ENCODE data around the gene RNF145. TPM values are rescaled to one million over a fixed set of nuclear protein-coding genes. Genes with fewer than 3 reads are reported as not detected.

Gene RNF145
- polyA plus RNA-seq, 3 donors, result 9.1 to 23.6 (median 11.5) TPM

DNA sequence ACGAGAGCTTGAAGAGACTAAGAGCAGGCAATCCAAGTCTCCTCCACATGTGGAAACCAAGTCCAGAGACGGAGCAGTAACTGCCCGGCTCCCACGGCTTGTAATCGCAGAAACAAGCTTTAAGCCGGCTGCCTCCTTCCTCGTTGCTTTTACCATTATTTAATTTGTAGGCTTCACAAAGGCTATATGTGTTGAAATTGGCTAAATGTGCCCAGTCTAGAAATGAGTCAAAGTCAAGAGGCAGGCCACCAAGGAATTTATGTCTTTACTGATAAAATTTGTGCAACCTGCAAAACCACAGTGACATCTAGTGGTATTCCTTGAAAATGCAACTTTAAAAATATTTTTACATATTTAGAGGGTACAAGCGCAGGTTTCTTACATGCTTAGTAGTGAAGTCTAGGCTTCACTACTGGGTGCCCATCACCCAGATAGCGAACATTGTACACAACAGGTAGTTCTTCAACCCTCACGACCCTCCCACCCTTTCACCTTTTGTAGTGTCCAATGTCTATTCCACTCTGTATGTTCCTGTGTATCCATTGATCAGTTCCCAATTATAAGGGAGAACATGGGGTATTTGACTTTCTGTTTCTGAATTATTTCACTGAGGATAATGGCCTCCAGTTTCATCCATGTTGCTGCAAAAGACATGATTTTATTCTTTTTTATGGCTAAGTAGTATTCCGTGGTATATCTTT lies 76.2 kb downstream of the RNF145 start:
- TF ChIP-seq CTCF (IDR thresholded peaks at IDR 0.05), result peak; percentile 89
- no peaks in the 10 kb centered on the region for H3K4me1 ChIP-seq (ENCODE audit: control insufficient read depth in 1 of 2, insufficient read depth in 2 of 2, low read length in 2 of 2)
- no peaks in the 10 kb centered on the region for H3K79me2 ChIP-seq (ENCODE audit: insufficient read depth, low read length)
- no peaks in the 10 kb centered on the region for H3K36me3 ChIP-seq (replicated peaks in 1 of 2; ENCODE audit: control insufficient read depth in 1 of 2, insufficient read depth in 2 of 2, low read length in 2 of 2)
- intact Hi-C loops (cut with micrococcal nuclease), result loop anchor here (5.0 to 10.0 kb wide), 3 partner anchors 958 to 1368 kb away; no protein-coding TSS in a partner anchor
- no peaks in the 10 kb centered on the region for H3K27me3 ChIP-seq (ENCODE audit: control insufficient read depth in 2 of 2, insufficient read depth in 2 of 2, low read length in 2 of 2)
- Mint-ChIP-seq H3K27me3 (ENCODE audit: low read depth in 3 of 3) (peaks cover under 1 to 6% (median 3%) of the 10 kb centered on the region in 3 donors), H3K27ac (no peak overlapping the region), H3K36me3 (no peaks in the 10 kb centered on the region), H3K4me1 (no peaks in the 10 kb centered on the region), H3K9me3 (no peaks in the 10 kb centered on the region), H3K4me3 (no peak overlapping the region)
- H2AFZ ChIP-seq (ENCODE audit: insufficient read depth, low read depth, low read length, poor library complexity, severe bottlenecking), result no peak overlapping the region
- no peaks in the 10 kb centered on the region for H3K9me3 ChIP-seq (replicated peaks in 1 of 2; ENCODE audit: control insufficient read depth in 1 of 2, insufficient read depth in 1 of 2, low read length in 2 of 2)
- H3K27ac ChIP-seq (ENCODE audit: low read depth in 1 of 2, low read length in 2 of 2), result no peak overlapping the region
- no peak overlapping the region for H3K9ac ChIP-seq (ENCODE audit: insufficient read depth, low read length, poor library complexity, severe bottlenecking)
- H3K4me2 ChIP-seq (replicated peaks; ENCODE audit: extremely low read depth, low read length, poor library complexity, severe bottlenecking), result no peak overlapping the region
- H4K20me1 ChIP-seq (ENCODE audit: insufficient read depth, low read length), result no peaks in the 10 kb centered on the region
- DNase-seq, result peak; percentile 5 to 21 (median 16)
- no peak overlapping the region for H3K4me3 ChIP-seq (replicated peaks in 1 of 3; ENCODE audit: low read depth in 2 of 3, low read length in 3 of 3)
- WGBS (ENCODE audit: insufficient coverage), result 88% methylated on average over 4 of the region's 11 CpGs

GRCh38 chr5:159132429-159133040 lies 76.8 kb downstream of the RNF145 start:
- no peak overlapping the region for H3K27ac Mint-ChIP-seq
- Histone ChIP-seq H3K4me1 (ENCODE audit: control insufficient read depth in 1 of 2, insufficient read depth in 2 of 2, low read length in 2 of 2) (no peaks in the 10 kb centered on the region), H3K9me3 (replicated peaks in 1 of 2; ENCODE audit: control insufficient read depth in 1 of 2, insufficient read depth in 1 of 2, low read length in 2 of 2) (no peaks in the 10 kb centered on the region), H3K4me3 (replicated peaks in 1 of 3; ENCODE audit: low read depth in 2 of 3, low read length in 3 of 3) (no peak overlapping the region), H3K27ac (ENCODE audit: low read depth in 1 of 2, low read length in 2 of 2) (no peak overlapping the region), H3K36me3 (replicated peaks in 1 of 2; ENCODE audit: control insufficient read depth in 1 of 2, insufficient read depth in 2 of 2, low read length in 2 of 2) (no peaks in the 10 kb centered on the region), H3K4me2 (replicated peaks; ENCODE audit: extremely low read depth, low read length, poor library complexity, severe bottlenecking) (no peak overlapping the region), H4K20me1 (ENCODE audit: insufficient read depth, low read length) (no peaks in the 10 kb centered on the region), H3K27me3 (ENCODE audit: control insufficient read depth in 2 of 2, insufficient read depth in 2 of 2, low read length in 2 of 2) (no peaks in the 10 kb centered on the region), H3K79me2 (ENCODE audit: insufficient read depth, low read length) (no peaks in the 10 kb centered on the region), H2AFZ (ENCODE audit: insufficient read depth, low read depth, low read length, poor library complexity, severe bottlenecking) (no peak overlapping the region), H3K9ac (ENCODE audit: insufficient read depth, low read length, poor library complexity, severe bottlenecking) (no peak overlapping the region)
- no peak overlapping the region for H3K4me3 Mint-ChIP-seq
- WGBS (ENCODE audit: insufficient coverage), result no CpG with 5 or more reads among the region's 5 CpGs
- intact Hi-C loops (cut with micrococcal nuclease), result loop anchor here (5.0 to 10.0 kb wide), 3 partner anchors 958 to 1368 kb away; no protein-coding TSS in a partner anchor
- H3K9me3 Mint-ChIP-seq, result peaks cover 0 to 1% (median 0%) of the 10 kb centered on the region in 7 donors
- no peak for DNase-seq
- no peaks in the 10 kb centered on the region for H3K36me3 Mint-ChIP-seq
- H3K27me3 Mint-ChIP-seq (ENCODE audit: low read depth in 3 of 3), result peaks cover 0 to 6% (median 2%) of the 10 kb centered on the region in 3 donors
- no peaks in the 10 kb centered on the region for H3K4me1 Mint-ChIP-seq
- no peak for TF ChIP-seq CTCF (IDR thresholded peaks at IDR 0.05)
